ENCODE results near the gene PBX2.

The PBX2 gene

GRCh38 chr6:32151863-32152768 lies 37.9 kb downstream of the PBX2 start, which contains the start of gene PRRT1:
Gene PRRT1, minus strand, starts transcription at chr6:32151939. Its CDS starts 112 bp downstream, at chr6:32151827.
- no peak for TF ChIP-seq POLR2A (IDR thresholded peaks at IDR 0.05; ENCODE audit: extremely low read depth, insufficient read length)
- TF ChIP-seq MYC (IDR thresholded peaks at IDR 0.05; ENCODE audit: low read depth, low read length), result no peak
- no peak within 1 kb of the TSS for H3K4me3 ChIP-seq (ENCODE audit: low read depth, low read length)
- no peak for DNase-seq (ENCODE audit: low read depth)

DNA sequence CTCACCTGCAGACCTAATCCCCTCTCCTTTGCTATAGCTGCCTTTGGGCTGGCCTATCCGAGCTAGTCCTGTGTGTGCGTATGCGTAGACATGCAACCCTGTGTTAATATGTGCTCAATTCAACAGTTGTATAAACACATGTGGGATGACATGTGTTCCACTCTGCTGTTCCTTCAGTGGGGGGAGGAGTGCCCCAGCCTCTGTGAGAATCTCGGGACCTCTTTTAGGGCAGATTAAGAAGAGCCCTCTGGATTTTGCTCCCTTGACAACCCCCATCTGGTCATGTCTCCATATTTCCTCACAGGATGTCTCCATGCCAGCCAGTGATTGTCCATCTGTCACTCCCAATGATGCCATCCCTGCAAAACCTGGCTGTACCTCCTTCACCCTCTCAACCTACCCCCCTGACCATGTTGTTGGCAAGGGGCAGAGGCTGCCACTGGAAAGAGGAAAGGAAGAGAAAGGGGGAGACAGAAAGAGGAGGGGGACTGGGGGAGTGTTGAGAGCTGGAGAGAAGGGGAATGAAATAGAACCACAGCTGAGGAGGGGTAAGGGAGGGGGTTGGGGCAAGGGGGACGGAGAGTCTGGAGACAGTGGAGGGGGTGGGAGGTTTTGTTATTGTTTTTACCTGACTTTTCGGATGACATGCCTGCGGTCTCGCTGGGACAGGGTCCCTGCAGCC lies 38.7 kb downstream of the PBX2 start:
- no peak for DNase-seq (ENCODE audit: low read depth)
- H3K4me3 ChIP-seq (ENCODE audit: low read depth, low read length), result no peak overlapping the region
- no peak for TF ChIP-seq POLR2A (IDR thresholded peaks at IDR 0.05; ENCODE audit: extremely low read depth, insufficient read length)

GRCh38 chr6:32149932-32150870 lies 39.8 kb downstream of the PBX2 start:
- no peak overlapping the region for H3K4me3 ChIP-seq (ENCODE audit: low read depth, low read length)
- no peak for TF ChIP-seq MYC (IDR thresholded peaks at IDR 0.05; ENCODE audit: low read depth, low read length)
- TF ChIP-seq POLR2A (IDR thresholded peaks at IDR 0.05; ENCODE audit: extremely low read depth, insufficient read length), result no peak
- TF ChIP-seq, protein P1, sequence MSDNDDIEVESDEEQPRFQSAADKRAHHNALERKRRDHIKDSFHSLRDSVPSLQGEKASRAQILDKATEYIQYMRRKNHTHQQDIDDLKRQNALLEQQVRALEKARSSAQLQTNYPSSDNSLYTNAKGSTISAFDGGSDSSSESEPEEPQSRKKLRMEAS (IDR thresholded peaks at IDR 0.05; ENCODE audit: low read depth, low read length), result no peak
- no peak for TF ChIP-seq CTCF (IDR thresholded peaks at IDR 0.05; ENCODE audit: low read depth, low read length)
- no peak for DNase-seq (ENCODE audit: low read depth)

- DNase-seq (ENCODE audit: low read depth), result no peak
- no peak overlapping the region for H3K4me3 ChIP-seq (ENCODE audit: low read depth, low read length)
- TF ChIP-seq CTCF (IDR thresholded peaks at IDR 0.05; ENCODE audit: low read depth, low read length) (no peak), MYC (IDR thresholded peaks at IDR 0.05; ENCODE audit: low read depth, low read length) (no peak), POLR2A (IDR thresholded peaks at IDR 0.05; ENCODE audit: extremely low read depth, insufficient read length) (no peak)
- TF ChIP-seq, protein P1 (IDR thresholded peaks at IDR 0.05; ENCODE audit: low read depth, low read length), result no peak
These were observed 40.8 kb downstream of the PBX2 start for GRCh38 chr6:32149092-32149755.

DNA sequence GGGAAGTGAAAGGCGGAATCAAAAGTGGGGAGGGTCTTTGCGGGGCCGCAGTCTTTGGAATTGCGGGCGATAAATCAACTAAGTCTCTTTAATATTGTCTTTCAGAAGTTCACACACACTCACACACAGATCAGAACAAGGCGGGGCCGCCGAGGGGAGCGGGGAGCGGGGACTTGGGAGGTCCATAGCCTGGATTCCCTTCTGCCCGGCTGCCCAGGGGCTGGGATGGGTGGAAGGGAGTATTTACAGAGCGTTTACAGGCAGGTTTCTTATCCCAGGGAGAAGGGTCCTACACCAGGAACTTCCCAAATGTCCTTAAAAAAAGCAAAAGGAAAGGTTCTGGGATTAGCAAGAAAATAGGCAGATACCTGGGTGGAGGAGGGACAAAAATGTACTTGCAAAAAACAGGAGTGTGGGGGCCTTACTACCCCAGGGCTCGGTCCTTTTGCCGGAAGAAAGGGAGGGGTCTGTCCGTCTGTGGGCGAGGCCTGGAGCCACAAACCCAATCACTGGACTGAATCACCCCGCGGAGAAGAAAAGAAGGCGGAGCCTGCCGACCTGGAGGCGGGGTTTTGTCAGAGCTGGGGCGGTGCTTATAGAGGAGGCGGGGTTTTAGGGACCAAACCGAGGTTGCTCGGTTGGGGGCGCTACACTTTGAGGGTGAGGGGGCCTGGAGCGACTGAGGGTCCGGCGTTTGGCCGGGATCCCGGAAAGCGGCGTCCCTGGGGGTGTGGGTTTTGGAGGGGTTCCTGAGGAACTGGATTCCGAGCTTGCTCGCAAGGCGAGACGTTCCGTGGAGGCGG lies 41.5 kb downstream of the PBX2 start:
- DNase-seq (ENCODE audit: low read depth), result no peak
- TF ChIP-seq POLR2A (IDR thresholded peaks at IDR 0.05; ENCODE audit: extremely low read depth, insufficient read length) (no peak), CTCF (IDR thresholded peaks at IDR 0.05; ENCODE audit: low read depth, low read length) (no peak)
- H3K4me3 ChIP-seq (ENCODE audit: low read depth, low read length), result no peak overlapping the region

All from NB4 (cell line).